Fibroblast of pulmonary artery (primary cell): ENCODE results near the gene ST3GAL3.

Source experiments
- DNase-seq: peaks from one replicate; pipeline ENCODE4 v3.0.0-alpha.2; 2010; ENCODE audit warnings: low read depth
- H3K4me3 ChIP-seq: replicated peaks from 2 replicates; pipeline ENCODE4 v1.5.1; 2011; ENCODE audit warnings: low read depth, mild to moderate bottlenecking, control low read depth, low read length, moderate library complexity
- CTCF ChIP-seq: IDR thresholded peaks from 2 replicates; pipeline ENCODE4 v1.5.1; 2011; ENCODE audit warnings: mild to moderate bottlenecking, control low read depth, low read length, inconsistent platforms; ENCODE audit errors: missing control alignments

ST3GAL3 gene

GRCh38 chr1:43954036-43954435 lies 246.7 kb downstream of the ST3GAL3 start:
- no peak for DNase-seq
- TF ChIP-seq CTCF = no peak
- no peak overlapping the region for H3K4me3 ChIP-seq

- no peak overlapping the region for H3K4me3 ChIP-seq
- DNase-seq = no peak
- TF ChIP-seq CTCF = no peak
Measured at GRCh38 chr1:43956234-43956633, 248.9 kb downstream of the ST3GAL3 start.

- TF ChIP-seq CTCF = no peak
- H3K4me3 ChIP-seq = no peak overlapping the region
Measured at GRCh38 chr1:43957407-43958040, 250.2 kb downstream of the ST3GAL3 start.

GRCh38 chr1:43958351-43959255 lies 251.3 kb downstream of the ST3GAL3 start:
- H3K4me3 ChIP-seq = no peak overlapping the region
- DNase-seq = no peak
- TF ChIP-seq CTCF = no peak

More at GRCh38 chr1:43957407-43958040, 250.2 kb downstream of the ST3GAL3 start:
- DNase-seq = no peak

GRCh38 chr1:43960798-43961197 lies 253.5 kb downstream of the ST3GAL3 start:
- TF ChIP-seq CTCF = no peak
- H3K4me3 ChIP-seq = no peak overlapping the region
- no peak for DNase-seq

- no peak overlapping the region for H3K4me3 ChIP-seq
- no peak for DNase-seq
- no peak for TF ChIP-seq CTCF
Measured at GRCh38 chr1:43961692-43962091, 254.4 kb downstream of the ST3GAL3 start.
